Measurements from ENCODE around the gene FAM76B.

GRCh38 chr11:95799546-95799945, 10.0 kb upstream of the FAM76B start:
- no peak for TF ChIP-seq CTCF (conservative IDR thresholded peaks at IDR 0.05; ENCODE audit: low read depth, low read length)
- no peak for TF ChIP-seq EZH2phosphoT487 (IDR thresholded peaks at IDR 0.05; ENCODE audit: borderline replicate concordance, low read length)
